ENCODE results near the gene MAP7.

DNA sequence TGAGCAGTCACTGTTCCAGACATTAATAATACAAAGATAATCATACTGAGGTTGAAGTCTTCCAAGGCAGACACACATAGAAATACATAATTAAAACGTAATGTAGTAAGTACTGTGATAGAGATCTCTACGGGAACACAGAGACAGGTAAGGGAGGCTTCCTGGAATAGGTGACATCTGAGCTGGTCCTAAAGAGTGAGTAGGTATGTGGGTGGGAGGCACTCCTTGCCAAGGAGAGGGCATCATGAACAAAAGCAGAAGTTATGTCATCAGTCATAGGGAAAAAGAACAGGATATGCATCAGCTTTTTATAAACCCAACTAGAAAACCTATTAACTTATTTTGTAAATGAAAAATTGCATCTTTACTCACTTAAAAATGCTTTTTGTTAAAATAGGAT is 110.0 kb downstream of the MAP7 start:
- TF ChIP-seq, protein P1, sequence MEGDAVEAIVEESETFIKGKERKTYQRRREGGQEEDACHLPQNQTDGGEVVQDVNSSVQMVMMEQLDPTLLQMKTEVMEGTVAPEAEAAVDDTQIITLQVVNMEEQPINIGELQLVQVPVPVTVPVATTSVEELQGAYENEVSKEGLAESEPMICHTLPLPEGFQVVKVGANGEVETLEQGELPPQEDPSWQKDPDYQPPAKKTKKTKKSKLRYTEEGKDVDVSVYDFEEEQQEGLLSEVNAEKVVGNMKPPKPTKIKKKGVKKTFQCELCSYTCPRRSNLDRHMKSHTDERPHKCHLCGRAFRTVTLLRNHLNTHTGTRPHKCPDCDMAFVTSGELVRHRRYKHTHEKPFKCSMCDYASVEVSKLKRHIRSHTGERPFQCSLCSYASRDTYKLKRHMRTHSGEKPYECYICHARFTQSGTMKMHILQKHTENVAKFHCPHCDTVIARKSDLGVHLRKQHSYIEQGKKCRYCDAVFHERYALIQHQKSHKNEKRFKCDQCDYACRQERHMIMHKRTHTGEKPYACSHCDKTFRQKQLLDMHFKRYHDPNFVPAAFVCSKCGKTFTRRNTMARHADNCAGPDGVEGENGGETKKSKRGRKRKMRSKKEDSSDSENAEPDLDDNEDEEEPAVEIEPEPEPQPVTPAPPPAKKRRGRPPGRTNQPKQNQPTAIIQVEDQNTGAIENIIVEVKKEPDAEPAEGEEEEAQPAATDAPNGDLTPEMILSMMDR (conservative IDR thresholded peaks at IDR 0.05; ENCODE audit: low read length), result no peak
- no peak for TF ChIP-seq EZH2phosphoT487 (IDR thresholded peaks at IDR 0.05; ENCODE audit: borderline replicate concordance, low read depth, low read length)
